ENCODE measurements around the gene CTR9. TPM values are rescaled to one million over a fixed set of nuclear protein-coding genes. Genes with fewer than 3 reads are reported as not detected.

The CTR9 gene
- total and polyA plus RNA-seq, 2 of the 8 experiments (the other 6 are each of a cell fraction or from before 2014, with no cell fraction given): 6.1 to 37.7 TPM

- Histone ChIP-seq H2BK120ac (replicated peaks; ENCODE audit: low read depth, low read length) (no peak overlapping the region), H3K4me1 (replicated peaks in 1 of 4; ENCODE audit: control insufficient read depth in 3 of 4, insufficient read depth in 4 of 4, low read length in 3 of 4) (peaks cover 0 to 5% (median 2%) of the 10 kb centered on the region in 4 experiments; a peak in 2 of 7 replicates), H3K27ac (ENCODE audit: low read depth, low read length) (no peak overlapping the region)
These were observed 42.6 kb downstream of the CTR9 start for GRCh38 chr11:10793470-10794255.

More at GRCh38 chr11:10793470-10794255, 42.6 kb downstream of the CTR9 start:
- no peak overlapping the region for H3K18ac ChIP-seq (ENCODE audit: extremely low read depth, low read length)
- no peak overlapping the region for H2AK5ac ChIP-seq (ENCODE audit: low read depth, low read length)
- no peak overlapping the region for H3K14ac ChIP-seq (ENCODE audit: insufficient read length)
- no peak overlapping the region for H4K5ac ChIP-seq (ENCODE audit: insufficient read length, low read depth, low read length)
- FAIRE-seq (no peak), DNase-seq (ENCODE audit: low read depth in 1 of 2, low spot score in 2 of 2) (no peak)
- H3K36me3 ChIP-seq (ENCODE audit: control insufficient read depth in 2 of 4, insufficient read depth in 4 of 4, low read length in 3 of 4): peaks cover 13 to 28% (median 25%) of the 10 kb centered on the region in 4 experiments
- H3K23me2 ChIP-seq (ENCODE audit: low read depth, low read length): no peaks in the 10 kb centered on the region; the same call in 1 of the 2 replicates
- peaks cover 0 to 2% (median 0%) of the 10 kb centered on the region in 4 experiments; a peak in 2 of 7 replicates for H3K27me3 ChIP-seq (replicated peaks in 1 of 4; ENCODE audit: control insufficient read depth in 3 of 4, extremely low read depth in 1 of 4, insufficient read depth in 3 of 4, low read length in 3 of 4)
- CTCF ChIA-PET (ENCODE audit: partially characterized antibody): interaction anchor here (0.7 to 7.9 kb wide), 24 partner anchors 9 to 475 kb away, joined by 3 to 64 read pairs (median 6); partner anchors contain the start of gene EIF4G2
- TF ChIP-seq SRF (IDR thresholded peaks at IDR 0.05; ENCODE audit: low read depth, low read length) (no peak), SP1 (IDR thresholded peaks at IDR 0.05; ENCODE audit: low read depth, low read length) (no peak), BCL11A (IDR thresholded peaks at IDR 0.05; ENCODE audit: low read depth in 2 of 2, low read length in 2 of 2) (no peak), RAD21 (IDR thresholded peaks at IDR 0.05 in 1 of 2, conservative IDR thresholded peaks at IDR 0.05 in 1 of 2; ENCODE audit: low read depth in 2 of 2, low read length in 2 of 2) (no peak), EGR1 (IDR thresholded peaks at IDR 0.05; ENCODE audit: borderline replicate concordance, low read depth, low read length) (no peak)
- H2BK12ac ChIP-seq (ENCODE audit: low read depth, low read length): no peak overlapping the region
- H3K56ac ChIP-seq (replicated peaks; ENCODE audit: insufficient read length, low read depth, low read length): no peak overlapping the region
- no peak overlapping the region for H3K9ac ChIP-seq (replicated peaks in 1 of 4; ENCODE audit: extremely low read depth in 1 of 4, low read depth in 3 of 4, low read length in 3 of 4)
- no peak overlapping the region for H3K4me3 ChIP-seq (ENCODE audit: extremely low read depth in 1 of 4, insufficient read depth in 2 of 4, low read depth in 3 of 4, low read length in 4 of 4)
- H4K20me1 ChIP-seq (replicated peaks in 1 of 2; ENCODE audit: control insufficient read depth in 1 of 2, insufficient read depth in 2 of 2, low read length in 2 of 2): peaks cover 0 to 3% of the 10 kb centered on the region in 2 experiments
- H3K23ac ChIP-seq (ENCODE audit: insufficient read length): no peak overlapping the region
- H3K9me3 ChIP-seq (ENCODE audit: insufficient read depth in 2 of 2, low read depth in 1 of 2, low read length in 1 of 2): no peaks in the 10 kb centered on the region
- no peak overlapping the region for H4K91ac ChIP-seq (replicated peaks; ENCODE audit: insufficient read length, low read length)
- H3K4ac ChIP-seq (replicated peaks; ENCODE audit: insufficient read length, low read depth, low read length): no peak overlapping the region
- no peak overlapping the region for H4K8ac ChIP-seq (ENCODE audit: extremely low read depth, insufficient read depth, low read length)
- no peak overlapping the region for H2BK20ac ChIP-seq (ENCODE audit: low read length)
- 88% methylated on average over 11 of the region's 11 CpGs; no CpG with 5 or more reads in 1 of the 2 experiments for WGBS, 2 experiments (ENCODE audit: extremely low coverage in 1 of 2, insufficient coverage in 1 of 2, insufficient read length in 1 of 2, insufficient replicate concordance in 2 of 2, low coverage in 1 of 2, low lambda C conversion rate in 2 of 2, missing lambda C conversion rate in 1 of 2)
- POLR2A ChIA-PET (ENCODE audit: partially characterized antibody): interaction anchor here (1.2 to 28.5 kb wide), 2 partner anchors 18 kb away, joined by 3 to 595 read pairs; partner anchors contain the start of gene EIF4G2
- no peak overlapping the region for H3K4me2 ChIP-seq (ENCODE audit: insufficient read depth in 1 of 2, low read depth in 2 of 2, low read length in 2 of 2)
- H3K79me2 ChIP-seq (ENCODE audit: control insufficient read depth in 1 of 2, insufficient read depth in 2 of 2, low read length in 2 of 2): no peaks in the 10 kb centered on the region
- no peak overlapping the region for H2AFZ ChIP-seq (ENCODE audit: low read length)
- H3K79me1 ChIP-seq (ENCODE audit: low read depth, low read length): no peaks in the 10 kb centered on the region
- H2BK15ac ChIP-seq (ENCODE audit: low read length): no peak overlapping the region
- H2BK5ac ChIP-seq (ENCODE audit: low read depth, low read length): no peak overlapping the region

Measured in H1 (cell line).